NCI-H1694 treated with DMSO at 0.1 percent for 48 hours (cell line): Measurements from ENCODE around the gene TTC7B.
A peak's percentile ranks its signal among the peaks of the same experiment; 100 is the strongest.

ENCODE experiments used
- DNase-seq: peaks from one replicate; lab custom pipeline; 2025; lab: John Stamatoyannopoulos, UW

The TTC7B gene

DNA sequence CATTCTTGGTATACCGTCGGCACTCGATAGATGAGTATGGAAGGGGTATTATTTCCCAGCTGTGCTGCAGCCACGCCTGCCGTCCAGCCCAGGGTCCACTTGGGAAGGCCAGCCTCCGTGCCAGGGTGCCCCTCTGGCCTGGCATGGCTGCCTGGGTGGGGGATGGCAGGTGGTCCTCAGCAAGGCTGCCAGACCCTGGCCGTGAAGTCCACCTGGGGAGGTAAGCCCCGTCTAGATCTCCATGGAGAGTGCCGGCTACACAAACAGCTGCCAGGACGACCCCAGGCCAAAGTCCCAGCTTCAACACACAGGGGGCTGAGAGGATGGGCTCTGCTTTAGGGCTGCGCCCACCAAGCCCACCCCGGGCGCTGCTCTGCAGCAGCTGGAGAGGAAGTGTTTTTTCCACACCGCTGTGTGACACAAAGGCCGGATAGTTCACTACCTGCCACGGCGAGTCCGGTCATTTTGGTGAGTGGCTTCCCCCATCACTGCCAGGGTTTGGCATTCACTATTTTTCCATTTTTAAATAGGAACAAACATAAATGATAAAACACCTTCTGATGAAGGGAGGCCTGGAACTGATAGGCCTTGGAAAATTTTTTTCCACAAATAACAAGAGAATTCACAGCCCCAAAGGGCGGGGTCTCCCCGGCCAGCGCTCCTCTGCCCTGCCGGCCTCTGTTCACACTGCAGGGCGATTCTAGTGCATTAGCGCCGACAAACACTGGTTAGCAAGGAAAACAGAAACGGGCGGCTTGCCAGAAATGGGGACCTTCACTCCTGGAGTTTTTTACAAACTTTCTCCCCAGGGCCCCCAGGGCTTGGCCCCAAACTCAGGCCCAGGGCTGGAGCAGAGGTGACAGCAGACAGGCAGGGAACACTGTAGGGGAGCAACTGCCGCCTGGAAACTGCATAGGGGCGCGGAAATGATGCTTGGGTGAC, 257.9 kb downstream of the TTC7B start:
- DNase-seq = no peak

- no peak for DNase-seq
Observed at GRCh38 chr14:90557516-90557915, 258.7 kb downstream of the TTC7B start.

GRCh38 chr14:90556666-90557450, 259.4 kb downstream of the TTC7B start:
- no peak for DNase-seq

DNA sequence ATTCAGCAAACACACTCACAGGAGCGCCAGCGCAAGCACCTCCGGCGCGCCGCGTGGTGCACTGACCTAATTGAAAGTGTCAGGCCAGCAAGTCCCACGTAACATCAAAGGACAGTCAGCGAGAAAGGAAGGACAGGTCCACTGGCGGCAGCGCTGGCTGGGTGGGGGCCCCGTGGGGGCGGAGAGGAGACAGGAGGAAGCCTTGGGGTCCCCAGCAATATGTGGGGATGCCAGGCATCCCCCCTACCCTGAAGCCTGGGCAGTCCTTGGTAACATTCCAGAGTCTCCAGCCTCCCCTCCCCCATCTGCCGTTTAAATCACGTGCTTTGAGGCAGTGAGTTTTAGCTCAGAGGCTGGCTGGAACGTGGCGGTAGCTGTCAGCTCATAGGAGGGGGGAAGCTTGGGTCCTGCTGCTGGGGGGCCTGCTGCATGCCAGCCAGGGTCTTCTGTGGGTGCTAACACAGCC, 260.2 kb downstream of the TTC7B start:
- no peak for DNase-seq

DNA sequence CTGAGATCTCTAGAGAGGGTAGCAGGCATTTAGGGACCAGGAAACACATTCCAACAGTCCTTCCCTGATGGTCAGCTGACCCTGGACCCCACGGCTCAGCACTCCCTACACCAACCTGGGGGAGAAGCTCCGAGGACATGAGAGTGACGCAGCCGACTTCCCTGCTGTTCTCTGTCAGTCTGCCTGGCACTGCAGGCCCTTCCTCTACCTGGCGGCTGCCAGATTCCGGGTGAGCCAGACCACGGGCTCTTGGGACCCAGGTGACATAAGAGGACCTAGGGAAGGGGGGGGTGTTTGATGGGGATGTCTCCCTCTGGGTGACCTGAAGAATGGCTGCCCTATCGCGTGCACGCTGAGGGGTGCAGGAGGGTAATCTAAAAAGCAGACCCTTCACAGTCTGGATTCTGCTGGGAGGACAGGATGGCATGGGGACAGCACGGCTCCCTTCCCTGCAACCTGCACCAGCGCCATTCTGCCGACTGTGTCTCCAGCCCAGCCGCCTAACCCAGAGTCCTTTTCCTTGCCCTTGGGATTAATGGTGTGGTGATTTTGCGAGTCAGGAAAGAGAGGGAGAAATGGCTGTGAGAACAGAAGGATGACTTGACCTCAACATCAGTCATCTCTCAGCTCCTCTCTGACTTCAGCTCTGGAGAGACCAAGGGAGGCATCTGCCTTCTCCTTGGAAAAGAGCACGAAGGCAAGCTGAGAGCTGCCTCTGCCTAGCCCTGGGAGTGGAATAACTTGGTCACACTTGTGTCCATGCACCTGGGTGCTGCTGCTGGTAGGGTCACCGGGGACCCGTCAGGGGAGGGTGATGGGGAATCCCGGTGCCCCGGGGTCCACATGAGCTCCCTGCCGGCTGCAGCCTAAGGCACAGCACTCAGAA, 260.9 kb downstream of the TTC7B start:
- no peak for DNase-seq

DNA sequence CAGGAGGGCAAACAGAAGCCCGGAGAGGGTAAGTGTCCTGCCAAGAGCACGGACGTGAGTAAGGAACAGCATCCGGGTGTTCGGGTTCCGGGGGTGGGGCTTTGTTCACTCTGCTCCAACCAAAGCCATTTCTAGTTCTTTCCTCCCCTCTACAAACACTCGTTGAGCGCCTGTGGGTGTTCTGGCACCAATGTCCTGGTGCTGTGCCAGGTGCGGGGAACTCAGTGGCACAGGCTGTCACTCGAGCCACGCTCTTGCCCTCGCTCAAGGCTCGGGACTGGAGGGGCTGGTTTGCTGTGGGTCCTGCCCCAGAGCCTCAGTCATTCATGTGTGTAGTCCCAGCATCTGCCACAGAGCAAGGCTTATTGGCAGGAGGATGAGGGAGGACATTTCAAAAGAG, 261.9 kb downstream of the TTC7B start:
- peak; percentile 95 for DNase-seq

DNA sequence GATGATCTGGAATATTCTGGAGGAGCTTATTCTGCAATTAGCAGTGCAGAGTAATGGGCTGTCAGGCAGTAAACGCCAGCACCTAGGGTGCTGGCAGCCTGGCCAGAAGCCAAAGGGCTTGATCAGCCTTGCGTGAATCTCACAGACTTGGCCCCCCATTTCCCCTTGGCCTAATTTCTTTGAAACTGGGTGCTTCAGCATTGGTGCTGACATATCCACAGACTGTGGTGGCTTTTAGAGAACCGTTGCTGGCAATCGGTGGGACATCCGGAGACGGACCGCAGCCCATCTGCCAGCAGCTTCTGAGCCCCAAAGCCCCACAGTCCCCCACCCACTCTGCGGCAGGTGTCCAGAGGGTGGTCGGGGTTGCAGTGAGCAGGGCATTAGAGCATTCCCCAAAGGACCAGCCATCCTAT, 262.3 kb downstream of the TTC7B start:
- DNase-seq = peak; percentile 71

DNA sequence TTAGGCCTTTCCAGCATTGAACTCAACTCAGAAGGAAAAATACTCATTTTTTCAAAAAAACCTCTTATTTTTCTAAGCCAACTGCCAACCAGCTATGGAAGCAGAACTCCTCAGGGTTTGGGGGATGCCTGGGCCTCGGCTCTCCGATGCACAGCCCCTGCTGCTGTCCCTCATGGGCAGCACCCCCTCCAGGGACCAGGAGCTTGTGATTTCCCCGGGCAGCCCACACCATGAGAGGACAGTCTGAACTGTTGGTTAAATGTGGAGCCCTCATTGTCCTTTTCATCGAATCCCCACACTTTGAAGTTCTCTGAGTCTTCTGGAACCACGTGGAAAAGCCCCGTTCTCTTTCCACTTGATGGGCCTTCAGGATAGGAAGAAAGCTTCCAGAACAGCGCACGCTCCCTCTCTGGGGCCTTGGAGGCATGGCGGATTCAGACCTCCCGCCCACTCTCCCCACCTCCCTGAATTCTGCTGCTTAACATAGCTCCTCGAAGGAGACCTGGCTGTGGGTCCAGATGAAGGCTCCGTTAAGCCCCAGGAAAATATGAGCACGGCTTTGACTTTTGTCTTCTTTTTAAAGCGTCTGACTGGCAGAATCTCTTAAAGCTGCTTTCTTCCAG, 262.8 kb downstream of the TTC7B start:
- no peak for DNase-seq

DNA sequence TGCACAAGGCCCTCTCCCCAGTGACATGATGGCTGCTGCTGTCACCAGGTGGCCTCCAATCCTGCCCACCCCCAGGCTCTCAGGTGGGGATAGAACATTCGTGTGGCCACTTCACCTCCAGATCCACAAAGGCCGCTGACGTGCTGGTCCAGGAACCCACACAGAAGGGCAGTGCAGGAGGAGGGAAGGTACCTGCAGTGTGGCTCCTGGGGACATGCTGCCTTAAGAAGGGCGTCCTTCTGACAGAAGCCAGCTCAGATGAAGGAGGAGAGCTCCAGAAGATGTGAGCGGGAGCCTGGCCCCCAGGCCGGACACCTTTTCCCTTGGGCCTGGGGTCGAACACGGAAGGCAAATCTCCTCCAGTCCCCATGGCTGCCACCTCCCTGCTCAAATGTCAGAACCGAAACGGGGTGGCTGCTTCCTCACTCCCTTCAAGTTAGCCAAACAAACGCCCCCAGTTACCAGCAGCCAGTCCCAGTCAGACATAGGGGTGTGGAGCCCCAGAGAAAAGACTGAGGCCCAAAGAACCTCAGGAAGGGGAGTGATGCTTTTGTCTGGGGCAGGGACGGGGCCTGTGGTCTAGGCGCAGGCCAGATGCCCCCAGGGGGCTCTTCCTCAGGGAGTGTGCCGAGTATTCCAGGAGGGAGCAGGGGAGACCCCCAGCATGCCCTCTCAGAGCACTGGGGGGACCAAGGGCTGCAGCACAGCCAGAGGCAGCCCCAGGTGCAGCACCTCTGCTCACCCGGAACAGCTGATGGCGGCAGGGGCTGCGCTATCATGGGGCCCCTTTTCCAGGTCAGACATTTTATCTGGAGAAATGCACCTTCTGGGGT, 263.5 kb downstream of the TTC7B start:
- DNase-seq = no peak

DNA sequence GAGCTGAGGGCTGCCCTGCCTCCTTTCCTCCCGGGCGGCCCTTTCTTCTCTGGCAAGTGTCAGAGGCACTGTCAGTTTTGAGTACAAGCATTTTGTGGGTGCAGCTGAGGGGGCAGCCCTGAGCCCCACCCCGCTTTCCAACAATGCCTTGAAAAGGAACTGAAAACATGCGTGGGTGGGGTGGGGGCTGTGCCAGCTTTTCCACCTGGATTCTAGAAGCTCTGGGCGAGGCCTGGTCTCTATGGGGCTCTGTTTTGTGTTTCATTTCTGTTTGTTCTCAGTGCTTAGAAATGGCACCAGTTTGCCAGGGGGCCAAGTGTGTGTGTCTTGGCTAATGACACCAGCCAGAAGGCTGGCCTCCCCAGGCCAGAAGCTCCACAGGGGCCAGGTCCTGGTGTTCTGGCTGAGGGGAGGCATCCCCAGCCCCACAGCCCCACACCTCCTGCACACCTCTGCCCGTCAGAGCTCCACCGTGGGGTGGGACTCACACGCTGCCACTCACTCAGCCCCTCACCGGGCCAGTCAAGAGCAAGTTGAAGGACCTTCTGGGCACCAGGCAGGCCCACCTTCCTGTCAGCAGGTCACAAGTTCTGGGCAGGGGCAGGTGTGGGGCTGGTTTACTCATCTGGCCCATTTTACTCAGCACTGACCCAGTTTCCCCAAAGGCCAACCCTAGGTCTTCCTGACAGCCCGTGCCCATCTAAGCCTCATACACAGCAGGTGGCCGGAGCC, 264.3 kb downstream of the TTC7B start:
- no peak for DNase-seq

GRCh38 chr14:90551070-90551704, 265.0 kb downstream of the TTC7B start:
- DNase-seq = no peak

- DNase-seq = no peak
Observed at GRCh38 chr14:90549794-90550641, 266.2 kb downstream of the TTC7B start.

DNA sequence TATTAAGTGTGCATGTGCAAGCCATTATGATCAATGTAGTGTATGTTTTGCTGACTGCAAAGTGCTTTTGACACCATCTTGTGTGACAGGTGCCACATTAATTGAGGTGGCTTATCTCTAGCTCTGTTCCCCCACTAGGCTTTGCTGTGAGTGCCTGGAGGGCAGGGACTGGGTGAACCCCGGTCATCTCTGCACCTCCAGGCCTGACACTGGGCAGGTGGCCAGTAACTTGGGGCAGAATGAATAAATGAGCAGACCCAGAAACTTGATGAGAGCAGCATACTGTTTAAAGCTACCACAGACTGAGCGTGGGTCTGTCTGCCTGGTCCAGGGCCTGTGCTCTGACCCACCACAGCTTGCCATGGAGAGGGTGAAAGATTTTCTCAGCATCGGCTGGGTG, 267.8 kb downstream of the TTC7B start:
- no peak for DNase-seq

DNA sequence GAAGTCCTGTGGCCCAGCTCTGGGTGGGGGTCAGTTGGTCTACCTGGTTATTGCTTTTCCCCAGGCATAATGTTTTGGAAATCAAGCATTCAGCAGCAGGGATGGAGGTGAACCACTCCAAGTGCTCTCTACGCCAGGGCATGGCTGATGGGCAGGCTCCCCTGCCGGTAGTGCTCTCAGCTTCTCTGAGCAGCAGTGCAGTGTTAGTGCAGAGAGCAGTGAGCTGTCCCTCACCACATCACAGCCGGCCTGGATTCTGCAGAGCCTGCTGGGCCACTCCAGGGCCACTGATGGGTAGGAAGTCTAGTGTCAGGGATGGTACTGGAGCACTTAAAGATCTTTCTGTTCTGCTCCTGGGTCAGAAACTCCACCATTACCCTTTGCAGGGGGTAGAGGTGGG, 268.3 kb downstream of the TTC7B start:
- no peak for DNase-seq

DNA sequence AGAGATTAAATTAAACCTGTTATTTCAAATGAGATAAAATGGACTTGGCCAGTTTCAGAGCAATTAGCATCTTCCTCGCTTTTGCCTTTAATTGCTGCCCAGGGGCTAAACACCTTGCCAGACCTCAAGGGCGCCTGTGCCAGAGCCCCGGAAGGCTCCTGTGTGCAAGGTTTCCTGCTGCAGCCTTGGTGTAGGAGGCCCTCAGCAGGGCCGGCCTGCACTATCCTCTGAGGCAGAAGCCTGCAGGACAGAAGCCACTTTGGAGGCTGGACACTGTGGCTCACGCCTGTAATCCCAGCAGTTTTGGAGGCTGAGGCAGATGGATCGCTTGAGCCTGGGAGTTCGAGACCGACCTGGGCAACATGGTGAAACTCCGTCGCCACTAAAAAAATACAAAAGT, 269.0 kb downstream of the TTC7B start:
- DNase-seq = no peak

- no peak for DNase-seq
Observed at GRCh38 chr14:90546767-90547166, 269.5 kb downstream of the TTC7B start.

DNA sequence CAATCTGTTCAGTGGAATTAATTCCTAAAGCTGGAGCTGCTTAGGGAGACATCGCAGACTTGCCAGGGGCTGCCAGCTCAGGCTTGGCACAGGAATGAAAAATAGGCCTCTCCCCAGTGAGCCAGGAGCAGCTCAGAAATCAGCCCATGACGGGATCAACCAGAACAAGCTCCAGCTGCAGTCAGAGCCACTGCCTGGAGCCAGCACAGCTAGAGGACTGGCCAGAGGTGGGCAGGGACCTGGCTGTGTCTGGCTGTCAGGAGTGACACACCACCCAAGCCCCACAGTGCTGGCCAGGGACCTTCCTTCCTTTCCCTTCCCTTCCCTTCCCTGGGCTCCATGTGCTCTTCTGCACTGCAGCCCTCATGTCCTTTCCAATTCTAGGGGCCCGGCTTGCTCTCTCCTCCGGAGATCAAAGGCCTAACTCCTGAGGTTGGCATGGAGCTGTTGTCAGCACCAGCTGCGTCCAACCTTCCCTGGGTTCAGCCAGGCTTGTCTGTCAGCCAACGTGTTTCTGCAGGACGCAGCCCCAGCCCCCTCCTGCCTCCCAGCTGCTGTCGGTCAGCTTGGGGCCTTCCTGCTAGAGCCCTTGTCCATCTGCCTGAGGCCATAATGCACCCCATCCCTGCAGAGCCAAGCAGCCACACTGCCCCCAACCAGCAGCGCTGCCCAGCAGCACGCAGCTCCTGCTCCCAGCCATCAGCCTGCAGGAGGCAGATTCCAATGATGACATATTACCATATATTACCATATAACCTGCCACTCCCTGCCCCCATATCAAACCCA, 270.1 kb downstream of the TTC7B start:
- peak; percentile 82 for DNase-seq

DNA sequence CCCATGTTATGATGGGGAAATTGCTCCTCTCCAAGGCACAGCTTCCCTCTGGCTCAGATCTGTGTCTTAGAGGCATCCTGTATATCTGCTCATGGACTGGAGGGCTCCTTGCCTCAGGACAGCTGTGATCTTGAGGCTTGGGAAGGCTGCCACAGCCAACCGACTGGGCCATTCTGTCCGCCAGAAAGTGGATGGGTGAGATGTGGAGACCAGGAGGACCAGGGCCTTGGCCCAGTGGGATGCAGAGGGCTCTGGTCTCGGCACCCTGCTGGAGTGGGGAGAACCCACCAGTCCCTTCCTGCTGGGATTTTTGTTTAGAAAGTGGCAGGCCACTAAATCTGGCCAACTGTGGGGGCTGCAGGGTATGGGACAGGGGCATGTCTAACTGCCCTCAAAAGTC, 270.8 kb downstream of the TTC7B start:
- no peak for DNase-seq
